Osteoblast (primary cell): ENCODE data around the gene TSPAN1. TPM values are rescaled to one million over a fixed set of nuclear protein-coding genes. Genes with fewer than 3 reads are reported as not detected.
A peak's percentile ranks its signal among the peaks of the same experiment; 100 is the strongest.

Experiments used
- DNase-seq: peaks from one replicate; pipeline ENCODE4 v3.0.0; 2011; ENCODE audit warnings: low spot score, mixed read lengths; ENCODE audit not compliant: insufficient read length; ENCODE audit errors: missing footprints
- H2AFZ ChIP-seq: 2 replicates; pipeline ENCODE4 v1.6.0; 2011; ENCODE audit warnings: mild to moderate bottlenecking, low read length
- H3K27ac ChIP-seq: 2 replicates; pipeline ENCODE4 v1.5.1; 2011; ENCODE audit warnings: mild to moderate bottlenecking, low read depth, low read length, moderate library complexity
- H3K27me3 ChIP-seq: 2 replicates; pipeline ENCODE4 v1.6.0; 2012; ENCODE audit warnings: mild to moderate bottlenecking, control low read depth, inconsistent platforms, low read length, moderate library complexity; ENCODE audit not compliant: insufficient read depth
- H3K36me3 ChIP-seq: 2 replicates; pipeline ENCODE4 v1.5.1; 2011; ENCODE audit warnings: mild to moderate bottlenecking, low read length, control low read depth, moderate library complexity; ENCODE audit not compliant: insufficient read depth
- H3K4me1 ChIP-seq: 2 replicates; pipeline ENCODE4 v1.5.1; 2011; ENCODE audit warnings: mild to moderate bottlenecking, low read length, control low read depth, moderate library complexity; ENCODE audit not compliant: insufficient read depth
- H3K4me2 ChIP-seq: 2 replicates; pipeline ENCODE4 v1.6.0; 2011; ENCODE audit warnings: mild to moderate bottlenecking, low read length; ENCODE audit not compliant: insufficient read depth
- H3K4me3 ChIP-seq: fragments of 200-600 bp; sonication (generic); 3 replicates; pipeline ENCODE4 v1.5.1; 2012; ENCODE audit warnings: mild to moderate bottlenecking, low read length, inconsistent platforms; ENCODE audit not compliant: insufficient read depth
- H3K79me2 ChIP-seq: 2 replicates; pipeline ENCODE4 v1.6.0; 2012; ENCODE audit warnings: mild to moderate bottlenecking, low read length, control low read depth, inconsistent platforms; ENCODE audit not compliant: insufficient read depth
- H3K9me3 ChIP-seq: 2 replicates; pipeline ENCODE4 v1.5.1; 2011; ENCODE audit warnings: low read depth, low read length, control low read depth
- H4K20me1 ChIP-seq: 2 replicates; pipeline ENCODE4 v1.6.0; 2012; ENCODE audit warnings: mild to moderate bottlenecking, low read length, control low read depth; ENCODE audit not compliant: insufficient read depth
- total RNA-seq: library from RNA; depleted of rRNA; stranded (reverse); fragments of >200 nt; gene quantifications from 2 replicates; pipeline ENCODE4 v1.2.3, GENCODE V29; 2012
- TF ChIP-seq, protein P1 (sequence below): IDR thresholded peaks from 2 replicates; pipeline ENCODE4 v1.5.1; 2011; ENCODE audit warnings: mild to moderate bottlenecking, low read depth, low read length, moderate library complexity; ENCODE audit errors: extremely low read depth

TSPAN1 gene
- total RNA-seq, 1 donor: 1.1 TPM

DNA sequence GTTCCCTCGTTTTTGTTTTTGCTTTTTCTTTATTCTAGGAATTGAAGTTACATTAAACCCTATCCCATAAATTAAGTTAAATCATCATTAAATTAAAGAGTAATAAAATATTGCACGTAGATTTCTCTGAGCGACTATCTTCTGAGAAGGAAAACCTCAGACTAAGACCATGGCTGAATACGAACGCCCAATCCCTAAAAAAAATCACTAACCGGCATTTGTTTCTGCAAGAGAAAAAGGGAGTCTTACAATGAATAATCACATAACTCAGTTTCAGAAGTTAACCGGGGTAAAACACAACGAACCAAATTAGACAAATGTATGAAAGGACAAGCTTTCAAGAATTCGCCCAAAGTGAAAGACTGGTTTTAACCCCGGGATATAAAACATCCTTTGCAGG lies 43.8 kb upstream of the TSPAN1 start:
- H3K27me3 ChIP-seq: no peaks in the 10 kb centered on the region
- H4K20me1 ChIP-seq: no peaks in the 10 kb centered on the region
- TF ChIP-seq, protein P1, sequence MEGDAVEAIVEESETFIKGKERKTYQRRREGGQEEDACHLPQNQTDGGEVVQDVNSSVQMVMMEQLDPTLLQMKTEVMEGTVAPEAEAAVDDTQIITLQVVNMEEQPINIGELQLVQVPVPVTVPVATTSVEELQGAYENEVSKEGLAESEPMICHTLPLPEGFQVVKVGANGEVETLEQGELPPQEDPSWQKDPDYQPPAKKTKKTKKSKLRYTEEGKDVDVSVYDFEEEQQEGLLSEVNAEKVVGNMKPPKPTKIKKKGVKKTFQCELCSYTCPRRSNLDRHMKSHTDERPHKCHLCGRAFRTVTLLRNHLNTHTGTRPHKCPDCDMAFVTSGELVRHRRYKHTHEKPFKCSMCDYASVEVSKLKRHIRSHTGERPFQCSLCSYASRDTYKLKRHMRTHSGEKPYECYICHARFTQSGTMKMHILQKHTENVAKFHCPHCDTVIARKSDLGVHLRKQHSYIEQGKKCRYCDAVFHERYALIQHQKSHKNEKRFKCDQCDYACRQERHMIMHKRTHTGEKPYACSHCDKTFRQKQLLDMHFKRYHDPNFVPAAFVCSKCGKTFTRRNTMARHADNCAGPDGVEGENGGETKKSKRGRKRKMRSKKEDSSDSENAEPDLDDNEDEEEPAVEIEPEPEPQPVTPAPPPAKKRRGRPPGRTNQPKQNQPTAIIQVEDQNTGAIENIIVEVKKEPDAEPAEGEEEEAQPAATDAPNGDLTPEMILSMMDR: no peak
- H3K36me3 ChIP-seq: no peaks in the 10 kb centered on the region
- H2AFZ ChIP-seq: peak overlapping the region; percentile 56
- H3K9me3 ChIP-seq: no peaks in the 10 kb centered on the region
- peaks cover 16% of the 10 kb centered on the region for H3K79me2 ChIP-seq
- peak overlapping the region; percentile 84 for H3K4me3 ChIP-seq
- peaks cover 23% of the 10 kb centered on the region for H3K4me1 ChIP-seq
- DNase-seq: peak; percentile 27
- peak overlapping the region; percentile 48 for H3K27ac ChIP-seq
- peak overlapping the region; percentile 91 for H3K4me2 ChIP-seq

GRCh38 chr1:46131712-46132528 lies 43.0 kb upstream of the TSPAN1 start:
- Histone ChIP-seq H4K20me1 (no peaks in the 10 kb centered on the region), H3K4me3 (peak overlapping the region; percentile 84), H2AFZ (peak overlapping the region; percentile 74), H3K36me3 (no peaks in the 10 kb centered on the region), H3K27ac (peak overlapping the region; percentile 99), H3K27me3 (no peaks in the 10 kb centered on the region), H3K4me1 (peaks cover 23% of the 10 kb centered on the region), H3K9me3 (no peaks in the 10 kb centered on the region), H3K4me2 (peak overlapping the region; percentile 91), H3K79me2 (peaks cover 16% of the 10 kb centered on the region)
- DNase-seq: no peak
- TF ChIP-seq, protein P1: no peak

DNA sequence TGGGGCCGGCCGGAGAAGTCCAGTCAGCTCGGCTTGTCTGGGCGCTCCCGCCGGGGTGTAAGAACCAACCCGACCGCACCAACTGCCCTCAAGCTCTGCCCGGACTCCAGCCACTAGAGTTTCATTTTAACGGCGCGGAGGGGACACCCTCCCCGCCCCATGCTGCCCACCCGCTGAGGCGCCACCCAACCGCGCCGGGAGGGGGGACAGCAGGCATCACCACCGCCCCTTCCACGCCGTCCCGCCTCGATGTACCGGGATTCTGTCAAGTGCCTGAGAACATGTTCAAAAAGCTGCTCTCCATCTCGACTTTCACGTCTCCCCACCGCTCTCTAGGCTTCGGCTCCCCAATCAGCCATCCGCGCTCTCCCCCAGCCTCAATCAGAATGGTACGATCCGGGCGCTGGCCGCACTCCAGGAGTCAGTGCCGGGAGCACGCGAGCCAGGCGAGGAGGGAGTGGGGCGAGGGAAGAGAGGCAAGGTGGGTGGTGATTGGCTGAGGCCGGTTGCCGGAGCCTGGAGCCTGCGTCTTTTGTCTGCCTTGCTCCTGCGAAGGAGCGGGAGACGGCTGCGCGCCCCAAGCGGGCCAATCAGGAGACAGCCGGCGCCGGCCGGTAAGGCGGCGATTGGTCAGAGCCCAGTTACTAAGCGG lies 42.2 kb upstream of the TSPAN1 start, which contains the start of gene PIK3R3:
Gene PIK3R3 (minus strand): TSS at position 101 of the 652 bp plus-strand sequence. CDS start 677 bp downstream, outside the sequence.
- Histone ChIP-seq H3K4me1 (peaks cover 27% of the 10 kb centered on the region), H2AFZ (peak within 1 kb of the TSS; percentile 96), H3K27ac (peak within 1 kb of the TSS; percentile 99), H3K36me3 (no peaks in the 10 kb centered on the region), H3K4me3 (peak within 1 kb of the TSS; percentile 84), H4K20me1 (no peaks in the 10 kb centered on the region), H3K9me3 (no peaks in the 10 kb centered on the region), H3K79me2 (peaks cover 16% of the 10 kb centered on the region), H3K4me2 (peak within 1 kb of the TSS; percentile 95), H3K27me3 (no peaks in the 10 kb centered on the region)
- DNase-seq: peak; percentile 98
- TF ChIP-seq, protein P1: no peak

- no peaks in the 10 kb centered on the region for H3K36me3 ChIP-seq
- TF ChIP-seq, protein P1: no peak
- no peaks in the 10 kb centered on the region for H4K20me1 ChIP-seq
- H3K4me1 ChIP-seq: peaks cover 28% of the 10 kb centered on the region
- H3K79me2 ChIP-seq: peaks cover 16% of the 10 kb centered on the region
- peak overlapping the region; percentile 87 for H2AFZ ChIP-seq
- DNase-seq: peak; percentile 66
- no peaks in the 10 kb centered on the region for H3K27me3 ChIP-seq
- peak overlapping the region; percentile 95 for H3K4me2 ChIP-seq
- peak overlapping the region; percentile 99 for H3K27ac ChIP-seq
- peak overlapping the region; percentile 84 for H3K4me3 ChIP-seq
- no peaks in the 10 kb centered on the region for H3K9me3 ChIP-seq
These were observed 41.7 kb upstream of the TSPAN1 start for GRCh38 chr1:46133181-46133658.
